Measurements from ENCODE around the gene KCTD12.

- no peak for TF ChIP-seq MAX (IDR thresholded peaks at IDR 0.05; ENCODE audit: insufficient read depth, insufficient read length)
- no peak for TF ChIP-seq GATA2 (IDR thresholded peaks at IDR 0.05; ENCODE audit: insufficient read depth, insufficient read length, low read depth, low read length)
Measured at GRCh38 chr13:76868371-76868770, 17.8 kb downstream of the KCTD12 start.

Measured in endothelial cell of umbilical vein (primary cell).